GM12891 (cell line): ENCODE data around the gene ABHD17A.
A peak's percentile ranks its signal among the peaks of the same experiment; 100 is the strongest.

Experiments used
- DNase-seq: peaks from one replicate; pipeline ENCODE4 v3.0.0; 2011; ENCODE audit warnings: low spot score; ENCODE audit not compliant: insufficient read length
- FAIRE-seq: peaks from 2 replicates; lab custom pipeline; 2011; peaks lifted over from hg19 to GRCh38; lab: Jason Lieb, UNC
- PAX5 ChIP-seq: IDR thresholded peaks from 2 replicates; pipeline ENCODE4 v1.6.1; 2011; ENCODE audit warnings: low read length, moderate library complexity, mild to moderate bottlenecking; ENCODE audit not compliant: insufficient read depth, severe bottlenecking
- POLR2A ChIP-seq: IDR thresholded peaks from 2 replicates; pipeline ENCODE4 v1.6.1; 2011; ENCODE audit warnings: low read depth, low read length, control low read depth
- POLR2AphosphoS5 ChIP-seq: IDR thresholded peaks from 2 replicates; pipeline ENCODE4 v1.6.1; 2011; ENCODE audit warnings: low read depth, low read length, control low read depth
- POU2F2 ChIP-seq: IDR thresholded peaks from 2 replicates; pipeline ENCODE4 v1.6.1; 2011; ENCODE audit warnings: low read depth, mild to moderate bottlenecking, control low read depth, low read length, moderate library complexity
- SPI1 ChIP-seq: IDR thresholded peaks from 2 replicates; pipeline ENCODE4 v1.6.1; 2011; ENCODE audit warnings: low read depth, low read length, control low read depth
- TAF1 ChIP-seq: IDR thresholded peaks from 2 replicates; pipeline ENCODE4 v1.6.1; 2011; ENCODE audit warnings: low read depth, low read length, control low read depth

The ABHD17A gene

DNA sequence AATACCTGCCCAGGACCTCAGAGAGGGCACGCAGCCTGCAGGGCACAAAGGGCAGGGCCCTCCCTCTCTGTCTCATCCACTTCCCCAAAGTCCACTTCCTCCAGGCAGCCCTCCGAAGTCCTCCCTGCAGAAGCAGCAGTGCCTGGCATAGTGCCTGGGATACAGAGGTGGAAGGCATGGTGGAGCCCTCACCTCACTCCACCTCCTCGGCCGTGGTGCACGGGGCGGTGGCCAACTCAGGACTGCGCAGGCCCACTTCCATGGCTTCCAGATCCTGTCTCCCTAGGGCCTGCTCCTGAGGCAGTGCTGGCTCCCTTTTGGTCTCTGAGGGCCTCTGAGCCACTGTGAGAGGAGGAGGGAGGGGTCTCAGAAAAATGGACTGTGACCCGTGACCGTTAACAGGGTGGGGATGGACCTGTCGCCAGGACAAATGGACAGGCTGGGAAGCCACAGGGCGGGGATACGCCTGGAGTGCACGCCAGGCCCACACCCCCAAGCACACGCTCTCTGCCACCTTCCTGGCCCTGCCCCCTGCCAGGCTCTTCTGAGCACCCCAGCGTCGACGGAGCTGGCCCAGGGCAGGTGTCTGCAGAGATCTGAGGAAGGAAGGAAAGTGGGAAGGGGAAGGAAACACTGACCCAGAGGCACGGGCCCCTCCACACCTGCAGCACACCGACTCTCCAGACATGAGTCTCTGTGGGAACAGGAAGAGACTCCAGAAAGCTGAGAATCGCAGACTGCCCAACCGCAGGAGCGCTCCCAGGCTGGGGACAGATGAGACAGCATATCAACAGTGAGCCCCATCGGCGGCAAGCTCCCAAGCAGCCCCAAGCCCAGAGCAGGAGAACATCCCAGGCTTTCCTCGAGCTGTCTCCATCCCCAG, 45.4 kb downstream of the ABHD17A start:
- DNase-seq (no peak), FAIRE-seq (no peak)
- TF ChIP-seq POLR2AphosphoS5 (no peak), SPI1 (no peak), TAF1 (no peak), POU2F2 (no peak), POLR2A (no peak), PAX5 (no peak)

DNA sequence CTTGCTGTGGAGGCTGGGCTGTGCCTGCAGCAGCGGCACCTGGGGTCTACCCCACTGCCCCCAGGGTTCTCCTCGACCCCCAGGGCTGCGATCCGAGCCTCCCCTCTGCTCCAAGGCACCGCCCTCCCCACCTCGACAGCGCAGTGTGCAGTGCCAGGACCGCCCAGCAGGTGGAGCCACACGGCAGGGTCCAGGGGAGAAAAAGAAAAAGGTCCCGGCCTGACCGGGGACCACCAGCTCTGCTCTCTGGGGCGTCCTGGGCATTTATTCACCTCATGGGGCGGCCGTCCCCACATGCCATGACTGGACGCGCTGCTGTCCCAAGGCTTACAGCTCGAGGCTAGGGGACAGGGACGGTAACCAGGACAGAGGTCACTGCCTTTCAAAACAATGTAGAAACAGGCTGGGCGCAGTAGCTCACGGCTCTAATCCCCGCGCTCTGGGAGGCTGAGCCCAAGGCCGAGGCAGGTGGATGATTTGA, 47.6 kb downstream of the ABHD17A start:
- peak; percentile 65 for FAIRE-seq
- peak; percentile 97 for DNase-seq
- TF ChIP-seq SPI1 (no peak), POLR2AphosphoS5 (peak; percentile 38; the same call in 1 of the 2 replicates)

DNA sequence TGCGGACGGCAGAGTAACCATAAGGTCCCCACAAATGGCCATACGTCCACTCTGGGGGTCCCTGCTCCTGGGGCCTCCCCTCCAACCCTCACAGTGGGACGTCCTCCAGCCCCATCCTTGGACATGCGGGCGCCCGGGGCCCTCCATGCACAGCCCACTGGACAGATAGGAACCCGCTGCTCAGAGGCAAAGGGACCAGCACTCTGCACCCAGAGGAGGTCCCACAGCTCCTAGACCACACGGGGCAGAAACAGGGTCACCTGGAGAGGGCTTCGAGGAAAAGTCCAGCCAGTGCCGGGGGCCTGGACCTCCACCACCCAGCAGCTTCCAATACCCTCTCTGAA, 48.1 kb downstream of the ABHD17A start:
- no peak for TF ChIP-seq PAX5
- TF ChIP-seq POU2F2, result no peak
- TF ChIP-seq POLR2AphosphoS5, result no peak
- TF ChIP-seq TAF1, result no peak
- TF ChIP-seq SPI1, result no peak
- TF ChIP-seq POLR2A, result no peak
- DNase-seq (no peak), FAIRE-seq (no peak)

DNA sequence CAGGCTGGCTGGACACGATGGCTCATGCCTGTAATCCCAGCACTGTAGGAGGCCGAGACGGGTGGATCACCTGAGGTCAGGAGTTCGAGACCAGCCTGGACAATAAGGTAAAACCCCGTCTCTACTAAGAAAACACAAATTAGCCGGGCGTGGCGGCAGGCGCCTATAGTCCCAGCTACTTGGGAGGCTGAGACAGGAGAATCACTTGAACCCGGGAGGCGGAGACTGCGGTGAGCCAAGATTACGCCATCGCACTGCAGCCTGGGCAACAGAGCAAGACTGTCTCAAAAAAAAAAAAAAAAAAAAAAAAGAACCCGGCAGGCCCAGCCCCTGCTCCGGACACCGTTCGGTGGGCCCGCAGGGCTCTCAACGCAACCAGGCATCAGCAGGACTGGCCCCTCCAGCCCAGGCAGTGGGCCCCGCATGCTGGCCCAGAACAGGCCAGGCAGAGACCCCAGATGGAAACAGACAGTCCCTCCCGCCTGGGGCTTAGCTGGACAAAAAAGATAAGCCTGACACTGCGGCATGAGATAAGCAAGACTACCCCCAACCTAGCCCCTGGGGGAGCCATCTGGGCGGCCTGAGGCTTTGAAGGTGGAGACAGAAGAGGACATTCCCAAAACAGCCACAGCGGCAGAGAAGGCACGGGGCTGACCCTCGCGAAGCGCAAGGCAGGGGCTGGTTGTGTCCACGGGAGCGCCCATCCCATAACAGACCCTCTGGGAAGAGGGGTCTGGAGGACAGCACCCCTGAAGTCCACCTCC, 48.7 kb downstream of the ABHD17A start:
- no peak for FAIRE-seq
- no peak for TF ChIP-seq PAX5
- no peak for TF ChIP-seq POLR2AphosphoS5
- TF ChIP-seq POLR2A, result no peak
- TF ChIP-seq TAF1, result no peak
- no peak for TF ChIP-seq POU2F2
- no peak for TF ChIP-seq SPI1
- DNase-seq, result no peak

DNA sequence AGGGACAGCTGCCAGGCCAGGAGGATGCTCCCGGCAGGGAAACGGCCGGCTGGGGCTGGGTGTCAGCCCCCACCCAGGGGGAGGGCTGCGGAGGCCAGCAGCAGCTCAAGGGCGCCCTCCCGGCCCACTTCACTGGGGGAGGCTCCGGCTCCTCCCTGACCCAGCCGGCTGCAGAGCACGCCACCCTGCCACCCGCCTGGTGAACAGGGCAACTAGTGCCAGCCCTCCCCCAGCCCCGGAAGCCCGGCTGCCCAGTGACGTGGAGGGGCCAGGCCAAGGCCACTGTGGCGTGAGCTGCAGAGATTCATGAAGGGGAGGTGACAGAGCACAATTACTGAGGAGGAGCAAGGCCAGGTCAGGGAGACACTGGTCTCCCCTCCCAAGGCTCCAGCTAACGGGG, 51.8 kb downstream of the ABHD17A start:
- TF ChIP-seq POLR2A, result 0 out of 2 replicates have a peak, but pooled peaks have one; percentile 11
- TF ChIP-seq TAF1, result no peak
- no peak for DNase-seq
- no peak for FAIRE-seq

DNA sequence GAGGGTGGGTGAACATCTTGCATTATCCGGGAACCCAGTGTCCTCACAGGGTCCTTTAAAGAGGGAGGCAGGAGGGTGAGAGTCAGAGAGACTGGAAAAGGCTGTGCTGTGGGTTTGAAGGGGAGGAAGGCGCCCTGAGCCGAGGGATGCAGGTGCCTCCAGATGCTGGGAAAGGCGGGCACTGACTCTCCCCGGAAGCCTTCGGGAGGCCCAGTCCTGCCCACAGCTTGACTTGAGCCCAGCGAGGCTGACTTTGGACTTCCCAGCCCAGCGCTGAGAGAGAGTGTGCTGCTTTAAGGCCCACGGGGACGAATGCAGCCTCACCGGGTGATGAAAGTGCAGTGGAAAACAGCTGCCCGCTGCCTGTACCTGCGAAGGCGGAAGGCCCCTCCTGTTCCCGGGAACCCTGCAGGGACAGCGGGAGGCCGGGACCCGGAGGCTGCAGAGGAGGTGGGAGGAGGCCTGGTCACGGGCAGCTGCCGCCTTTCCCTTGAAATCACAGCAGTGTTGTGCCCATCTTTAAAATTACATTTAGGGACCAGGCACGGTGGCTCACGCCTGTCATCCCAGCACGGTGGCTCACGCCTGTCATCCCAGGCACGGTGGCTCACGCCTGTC, 53.1 kb downstream of the ABHD17A start:
- DNase-seq, result no peak
- TF ChIP-seq TAF1 (no peak), POLR2AphosphoS5 (no peak), SPI1 (no peak), POLR2A (no peak), POU2F2 (no peak), PAX5 (no peak)
- FAIRE-seq, result no peak

DNA sequence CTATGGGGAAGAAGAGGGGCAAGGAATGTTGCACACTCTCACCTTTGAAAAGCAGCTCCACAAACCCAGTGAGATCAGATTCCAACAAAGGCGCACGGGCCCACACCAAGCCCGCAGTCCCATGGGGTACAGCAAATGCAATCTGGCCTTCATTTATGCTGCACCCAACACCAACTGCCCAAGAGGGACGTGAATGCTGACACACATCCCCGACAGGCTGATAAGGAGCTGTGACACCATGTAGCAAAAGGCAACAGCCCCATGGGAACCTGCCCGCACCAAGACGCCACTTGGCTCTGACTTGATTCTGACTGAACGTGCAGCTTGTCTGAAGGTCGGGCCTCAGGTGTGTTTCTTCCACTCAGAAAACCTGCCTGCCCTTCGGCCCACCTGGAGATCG, 54.3 kb downstream of the ABHD17A start:
- no peak for TF ChIP-seq PAX5
- TF ChIP-seq POLR2AphosphoS5, result 0 out of 2 replicates have a peak, but pooled peaks have one; percentile 54
- DNase-seq, result no peak
- FAIRE-seq, result no peak

DNA sequence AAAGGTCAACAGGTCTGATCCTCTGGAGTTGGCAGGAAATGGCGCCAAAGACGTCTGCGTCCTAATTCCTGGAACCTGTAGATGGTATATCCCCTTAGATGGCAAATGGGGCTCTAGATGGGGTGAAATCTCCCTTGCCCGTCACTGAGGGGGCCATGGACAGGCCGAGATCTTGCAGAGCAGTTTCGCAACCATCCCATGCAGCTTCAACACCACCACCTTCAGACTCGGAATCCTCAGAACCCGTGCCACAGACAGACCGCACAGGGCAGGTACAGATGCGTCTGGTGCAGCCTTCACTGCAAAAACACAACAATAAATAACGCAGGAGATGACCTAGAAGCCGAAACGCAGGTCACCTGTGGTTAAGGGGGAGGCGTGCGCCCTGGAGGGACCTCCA, 54.7 kb downstream of the ABHD17A start:
- no peak for TF ChIP-seq PAX5
- no peak for TF ChIP-seq POU2F2
- TF ChIP-seq TAF1, result no peak
- no peak for TF ChIP-seq POLR2A
- no peak for TF ChIP-seq SPI1
- TF ChIP-seq POLR2AphosphoS5, result no peak
- no peak for FAIRE-seq
- no peak for DNase-seq

DNA sequence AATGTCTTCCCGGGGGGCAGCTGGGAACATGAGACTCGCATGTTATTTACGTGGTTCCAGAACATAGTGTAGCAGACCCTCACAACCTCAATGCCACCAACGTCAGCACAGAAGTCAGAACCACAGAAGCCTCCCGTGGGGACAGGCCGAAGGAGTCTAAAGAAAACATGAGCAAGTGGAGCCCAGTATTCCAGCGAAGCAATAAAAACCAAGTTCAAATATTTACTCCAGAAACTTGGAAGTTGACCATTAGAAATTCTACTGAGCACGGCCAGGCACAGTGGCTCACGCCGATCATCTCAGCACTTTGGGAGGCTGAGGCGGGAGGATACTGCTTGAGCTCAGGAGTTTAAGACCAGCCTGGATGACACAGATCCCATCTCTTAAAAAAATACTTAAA, 55.3 kb downstream of the ABHD17A start:
- TF ChIP-seq PAX5 (no peak), SPI1 (no peak), TAF1 (no peak), POLR2A (no peak), POLR2AphosphoS5 (no peak), POU2F2 (no peak)
- FAIRE-seq (no peak), DNase-seq (no peak)
